NB4 (cell line): Measurements from ENCODE around the gene MBD6.

ENCODE experiments used
- MYC ChIP-seq: IDR thresholded peaks from 2 replicates; pipeline ENCODE4 v1.6.1; 2011; ENCODE audit warnings: low read depth, low read length
- POLR2A ChIP-seq: IDR thresholded peaks from 2 replicates; pipeline ENCODE4 v1.6.1; 2011; ENCODE audit warnings: mild to moderate bottlenecking; ENCODE audit not compliant: insufficient read length; ENCODE audit errors: extremely low read depth
- TF ChIP-seq, protein P1 (sequence below): IDR thresholded peaks from 2 replicates; pipeline ENCODE4 v1.6.1; 2011; ENCODE audit warnings: low read depth, low read length
- TF ChIP-seq, protein P2 (sequence below): IDR thresholded peaks from one replicate; pipeline ENCODE4 v1.5.1; 2012; ENCODE audit warnings: low read depth, low read length

DNA sequence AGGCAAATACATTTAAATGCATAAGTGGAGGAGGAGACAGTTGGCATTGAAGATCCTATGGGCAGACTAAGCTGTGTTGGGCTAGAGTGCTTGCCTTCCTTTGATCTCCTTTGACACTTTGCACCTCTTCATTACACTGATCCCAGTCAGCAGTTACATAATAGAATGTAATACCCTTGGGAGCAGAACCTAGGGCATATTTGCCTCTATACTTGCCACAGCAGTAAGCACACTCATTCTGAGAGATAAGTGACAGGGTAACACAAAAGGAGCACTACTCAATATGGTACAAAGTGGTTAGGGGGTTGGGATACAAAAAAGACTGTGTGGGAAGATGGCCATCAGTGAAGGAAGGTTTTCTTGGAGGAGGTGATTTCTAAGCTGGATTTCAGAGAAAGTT is 25.8 kb upstream of the MBD6 start:
- TF ChIP-seq, protein P1, sequence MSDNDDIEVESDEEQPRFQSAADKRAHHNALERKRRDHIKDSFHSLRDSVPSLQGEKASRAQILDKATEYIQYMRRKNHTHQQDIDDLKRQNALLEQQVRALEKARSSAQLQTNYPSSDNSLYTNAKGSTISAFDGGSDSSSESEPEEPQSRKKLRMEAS, result no peak
- TF ChIP-seq, protein P2, sequence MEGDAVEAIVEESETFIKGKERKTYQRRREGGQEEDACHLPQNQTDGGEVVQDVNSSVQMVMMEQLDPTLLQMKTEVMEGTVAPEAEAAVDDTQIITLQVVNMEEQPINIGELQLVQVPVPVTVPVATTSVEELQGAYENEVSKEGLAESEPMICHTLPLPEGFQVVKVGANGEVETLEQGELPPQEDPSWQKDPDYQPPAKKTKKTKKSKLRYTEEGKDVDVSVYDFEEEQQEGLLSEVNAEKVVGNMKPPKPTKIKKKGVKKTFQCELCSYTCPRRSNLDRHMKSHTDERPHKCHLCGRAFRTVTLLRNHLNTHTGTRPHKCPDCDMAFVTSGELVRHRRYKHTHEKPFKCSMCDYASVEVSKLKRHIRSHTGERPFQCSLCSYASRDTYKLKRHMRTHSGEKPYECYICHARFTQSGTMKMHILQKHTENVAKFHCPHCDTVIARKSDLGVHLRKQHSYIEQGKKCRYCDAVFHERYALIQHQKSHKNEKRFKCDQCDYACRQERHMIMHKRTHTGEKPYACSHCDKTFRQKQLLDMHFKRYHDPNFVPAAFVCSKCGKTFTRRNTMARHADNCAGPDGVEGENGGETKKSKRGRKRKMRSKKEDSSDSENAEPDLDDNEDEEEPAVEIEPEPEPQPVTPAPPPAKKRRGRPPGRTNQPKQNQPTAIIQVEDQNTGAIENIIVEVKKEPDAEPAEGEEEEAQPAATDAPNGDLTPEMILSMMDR, result no peak
- TF ChIP-seq POLR2A, result no peak
- no peak for TF ChIP-seq MYC
